K562 (cell line): ENCODE data around the gene RPS6KA2. TPM values are rescaled to one million over a fixed set of nuclear protein-coding genes. Genes with fewer than 3 reads are reported as not detected.
A peak's percentile ranks its signal among the peaks of the same experiment; 100 is the strongest.

Source experiments
- ATAC-seq: fragments of 200-7000 bp; cut with Tn5 transposase; 3 replicates; pipeline ENCODE4 v1.9.1; 2020; ENCODE audit warnings: moderate library complexity
- BruUV-seq: library from RNA; stranded (reverse); fragments of 400-500 nt; replicated peaks from 2 replicates; lab custom pipeline; 2021; lab: Mats Ljungman, UMichigan
- CTCF ChIA-PET: fragments of 300-600 bp; formaldehyde crosslinking; extraction: SDS; loops from one replicate; lab custom pipeline; 2021; ENCODE audit warnings: low intra/inter-chr PET ratio; lab: Yijun Ruan, JAX
- POLR2A ChIA-PET: fragments of 300-600, 350-650 bp; sonication (Branson Sonifier 250); formaldehyde crosslinking; extraction: SDS; loops from one replicate; lab custom pipeline; 2021; ENCODE audit warnings: antibody characterized with exemption, inconsistent platforms; lab: Yijun Ruan, JAX
- DNase-seq, 4 experiments: peaks; one replicate each; pipeline versions ENCODE4 v3.0.0 to v3.0.0-alpha.2; 2011 to 2018; ENCODE audit warnings: low spot score in 3 of 4, mixed read lengths in 3 of 4; ENCODE audit errors: extremely low read depth in 1 of 4
- FAIRE-seq: peaks from 2 replicates; lab custom pipeline; 2011; peaks lifted over from hg19 to GRCh38; lab: Jason Lieb, UNC
- H2AFZ ChIP-seq: 2 replicates; pipeline ENCODE4 v1.6.0; 2011; ENCODE audit warnings: low read depth, low read length, control low read depth, inconsistent platforms
- H3K27ac ChIP-seq: fragments of 200-600 bp; 3 replicates; pipeline ENCODE4 v1.8.0; 2011; ENCODE audit warnings: low read depth, mild to moderate bottlenecking, control low read depth, inconsistent platforms, low read length, moderate library complexity, mixed read lengths; ENCODE audit errors: extremely low read depth
- H3K27me3 ChIP-seq, 2 experiments: fragments of 300-600 bp in 1 of 2; 2 replicates in 1 of 2; 3 replicates in 1 of 2; pipeline versions ENCODE4 v1.6.0 to v1.8.0; 2011; ENCODE audit warnings: inconsistent platforms in 2 of 2, low read length in 2 of 2, mild to moderate bottlenecking in 1 of 2, mixed read lengths in 1 of 2, moderate library complexity in 1 of 2; ENCODE audit not compliant: control insufficient read depth in 2 of 2, insufficient read depth in 2 of 2
- H3K36me3 ChIP-seq: fragments of 300-600 bp; 3 replicates; pipeline ENCODE4 v1.8.0; 2011; ENCODE audit warnings: mild to moderate bottlenecking, low read length, inconsistent platforms; ENCODE audit not compliant: control insufficient read depth, insufficient read depth
- H3K4me1 ChIP-seq, 2 experiments: fragments of 200-600 bp in 1 of 2; replicated peaks in 1 of 2; 2 replicates in 1 of 2; 3 replicates in 1 of 2; pipeline versions ENCODE4 v1.5.1 to v1.8.0; 2011; ENCODE audit warnings: inconsistent platforms in 2 of 2, low read length in 2 of 2, mild to moderate bottlenecking in 1 of 2, mixed read lengths in 1 of 2, moderate library complexity in 1 of 2; ENCODE audit not compliant: control insufficient read depth in 2 of 2, insufficient read depth in 2 of 2
- H3K4me2 ChIP-seq: 2 replicates; pipeline ENCODE4 v1.6.1; 2011; ENCODE audit warnings: low read length, control low read depth, inconsistent platforms, mixed read lengths; ENCODE audit not compliant: insufficient read depth
- H3K4me3 ChIP-seq: fragments of 200-600 bp; sonication (generic), shearing (Covaris generic); 2 replicates; pipeline ENCODE4 v1.5.1; 2016; ENCODE audit warnings: control low read depth, inconsistent platforms
- H3K79me2 ChIP-seq: fragments of 200-600 bp; 3 replicates; pipeline ENCODE4 v1.8.0; 2011; ENCODE audit warnings: low read length, inconsistent platforms; ENCODE audit not compliant: control insufficient read depth, insufficient read depth
- H3K9ac ChIP-seq, 2 experiments: 2 replicates each; pipeline versions ENCODE4 v1.6.0 to v1.6.1; 2011; ENCODE audit warnings: low read depth in 2 of 2, low read length in 2 of 2, control low read depth in 1 of 2, inconsistent platforms in 1 of 2, mild to moderate bottlenecking in 1 of 2, mixed read lengths in 1 of 2; ENCODE audit not compliant: insufficient read depth in 1 of 2
- H3K9me1 ChIP-seq: one replicate; pipeline ENCODE4 v1.6.0; 2011; ENCODE audit warnings: inconsistent platforms, mild to moderate bottlenecking, low read length, moderate library complexity; ENCODE audit not compliant: control insufficient read depth, insufficient read depth
- H3K9me3 ChIP-seq: replicated peaks from 2 replicates; pipeline ENCODE4 v1.5.1; 2011; ENCODE audit warnings: low read depth, low read length, inconsistent platforms; ENCODE audit not compliant: control insufficient read depth, insufficient read depth
- H4K20me1 ChIP-seq: replicated peaks from 2 replicates; pipeline ENCODE4 v1.6.1; 2011; ENCODE audit warnings: low read length, inconsistent platforms, mixed read lengths; ENCODE audit not compliant: control insufficient read depth, insufficient read depth
- FIP1L1 ChIP-seq: fragments of 200-400 bp; formaldehyde crosslinking; IDR thresholded peaks from 2 replicates; pipeline ENCODE4 v1.6.1; 2018; ENCODE audit warnings: mild to moderate bottlenecking, low read depth, low read length; ENCODE audit not compliant: poor library complexity, severe bottlenecking
- HMGN3 ChIP-seq: IDR thresholded peaks from 2 replicates; pipeline ENCODE4 v1.6.1; 2011; ENCODE audit warnings: borderline replicate concordance, low read depth, mild to moderate bottlenecking, mixed read lengths, low read length; ENCODE audit not compliant: insufficient read length; ENCODE audit errors: extremely low read depth
- NCOR1 ChIP-seq: fragments of 450-650 bp; IDR thresholded peaks from 2 replicates; pipeline ENCODE4 v1.6.1; 2016; ENCODE audit warnings: mild to moderate bottlenecking, moderate library complexity
- NR2C2 ChIP-seq, 2 experiments: fragments of 200-800 bp in 1 of 2; sonication (Bioruptor generic) in 1 of 2; sonication (generic) in 1 of 2; formaldehyde crosslinking in 1 of 2; IDR thresholded peaks; 2 replicates each; pipeline versions ENCODE4 v1.6.1 to v1.8.0; 2016 to 2022; ENCODE audit warnings: mild to moderate bottlenecking in 1 of 2, missing compliant biosample characterization in 1 of 2, missing genetic modification characterization in 1 of 2, missing genetic modification reagents in 1 of 2
- PPARD ChIP-seq: fragments of 250-450 bp; sonication (Bioruptor Pico); IDR thresholded peaks from 2 replicates; pipeline ENCODE4 v1.8.0; 2022; ENCODE audit warnings: inconsistent platforms, mild to moderate bottlenecking, moderate library complexity
- RAD21 ChIP-seq, 2 experiments: fragments of 250-450 bp in 1 of 2; fragments of 450-650 bp in 1 of 2; sonication (Bioruptor Pico) in 1 of 2; formaldehyde crosslinking in 1 of 2; IDR thresholded peaks in 1 of 2; conservative IDR thresholded peaks in 1 of 2; 2 replicates each; pipeline versions ENCODE4 v1.4.0 to v1.8.0; 2020 to 2022; ENCODE audit warnings: mild to moderate bottlenecking in 2 of 2, moderate library complexity in 1 of 2
- SMAD1 ChIP-seq: fragments of 150-350 bp; IDR thresholded peaks from 2 replicates; pipeline ENCODE4 v1.6.1; 2014; ENCODE audit warnings: low read length, low read depth; ENCODE audit not compliant: partially characterized antibody
- SMARCA4 ChIP-seq: fragments of 450-650 bp; IDR thresholded peaks from 2 replicates; pipeline ENCODE4 v1.6.1; 2016
- TAL1 ChIP-seq: fragments of 450-650 bp; IDR thresholded peaks from 2 replicates; pipeline ENCODE4 v1.6.1; 2016; ENCODE audit warnings: mild to moderate bottlenecking
- ZBTB1 ChIP-seq: sonication (generic); formaldehyde crosslinking; IDR thresholded peaks from 2 replicates; pipeline ENCODE4 v1.8.1; 2023; ENCODE audit warnings: missing genetic modification reagents, low read depth, mild to moderate bottlenecking, borderline replicate concordance
- ZNF699 ChIP-seq: fragments of 250-450 bp; sonication (Bioruptor Pico); IDR thresholded peaks from 2 replicates; pipeline ENCODE4 v1.8.0; 2021; ENCODE audit warnings: mild to moderate bottlenecking, moderate library complexity; ENCODE audit not compliant: insufficient replicate concordance
- WGBS: fragments of 100-300 bp; shearing (Covaris generic); methylation state at CpG from one replicate; pipeline ENCODE4 v1.1.6; 2016; ENCODE audit warnings: low coverage, mixed read lengths; ENCODE audit not compliant: insufficient coverage; ENCODE audit errors: missing lambda C conversion rate; 5-methylcytosine and 5-hydroxymethylcytosine counted together
- in situ Hi-C: fragments of 300-500 bp; cut with MboI; formaldehyde crosslinking; loops from 4 replicates; pipeline ENCODE4 v1.15.0; 2018; ENCODE audit warnings: inconsistent platforms, mixed read lengths
- intact Hi-C: fragments of 100-400 bp; cut with micrococcal nuclease; formaldehyde crosslinking; loops from 2 replicates; pipeline ENCODE4 v1.14.2; 2022
- polyA plus RNA-seq, 8 experiments: library from polyadenylated mRNA; depleted of rRNA in 4 of 8; stranded (reverse) in 5 of 8; unstranded in 3 of 8; fragments of >200 nt; fragmentation: Nextera tagmentation in 2 of 8; fragmentation: Illumina TruSeq in 1 of 8; extraction: Ambion mirVana in 2 of 8; extraction: Trizol in 1 of 8; gene quantifications; 2 replicates each; pipeline versions ENCODE4 v1.2.1 to v1.2.3, GENCODE V29; 2011 to 2014; ENCODE audit warnings: inconsistent platforms in 1 of 8, missing spikeins in 1 of 8
- total RNA-seq, 7 experiments: library from RNA; depleted of rRNA in 6 of 7; stranded (reverse); fragments of >200 nt in 6 of 7; fragmentation: Illumina TruSeq in 2 of 7; extraction: Trizol in 2 of 7; gene quantifications; 2 replicates each; pipeline versions ENCODE4 v1.2.1 to v1.2.3, GENCODE V29; 2011 to 2021; ENCODE audit warnings: low replicate concordance in 1 of 7
- TF ChIP-seq, protein P1 (sequence below): fragments of 250-450 bp; sonication (Bioruptor Pico); IDR thresholded peaks from 2 replicates; pipeline ENCODE4 v1.9.0; 2021; ENCODE audit warnings: mild to moderate bottlenecking, inconsistent platforms
- TF ChIP-seq, protein P2 (sequence below): IDR thresholded peaks from 2 replicates; pipeline ENCODE4 v1.6.1; 2016; ENCODE audit warnings: missing genetic modification characterization, missing compliant biosample characterization
- TF ChIP-seq, protein P3 (sequence below): fragments of 250-450 bp; sonication (Bioruptor Pico); IDR thresholded peaks from 2 replicates; pipeline ENCODE4 v1.5.1; 2021; ENCODE audit warnings: mild to moderate bottlenecking

The RPS6KA2 gene
- total and polyA plus RNA-seq, 9 of the 15 experiments (the other 6 are each of a cell fraction or from before 2014, with no cell fraction given): 0.29 to 1.00 (median 0.53) TPM

DNA sequence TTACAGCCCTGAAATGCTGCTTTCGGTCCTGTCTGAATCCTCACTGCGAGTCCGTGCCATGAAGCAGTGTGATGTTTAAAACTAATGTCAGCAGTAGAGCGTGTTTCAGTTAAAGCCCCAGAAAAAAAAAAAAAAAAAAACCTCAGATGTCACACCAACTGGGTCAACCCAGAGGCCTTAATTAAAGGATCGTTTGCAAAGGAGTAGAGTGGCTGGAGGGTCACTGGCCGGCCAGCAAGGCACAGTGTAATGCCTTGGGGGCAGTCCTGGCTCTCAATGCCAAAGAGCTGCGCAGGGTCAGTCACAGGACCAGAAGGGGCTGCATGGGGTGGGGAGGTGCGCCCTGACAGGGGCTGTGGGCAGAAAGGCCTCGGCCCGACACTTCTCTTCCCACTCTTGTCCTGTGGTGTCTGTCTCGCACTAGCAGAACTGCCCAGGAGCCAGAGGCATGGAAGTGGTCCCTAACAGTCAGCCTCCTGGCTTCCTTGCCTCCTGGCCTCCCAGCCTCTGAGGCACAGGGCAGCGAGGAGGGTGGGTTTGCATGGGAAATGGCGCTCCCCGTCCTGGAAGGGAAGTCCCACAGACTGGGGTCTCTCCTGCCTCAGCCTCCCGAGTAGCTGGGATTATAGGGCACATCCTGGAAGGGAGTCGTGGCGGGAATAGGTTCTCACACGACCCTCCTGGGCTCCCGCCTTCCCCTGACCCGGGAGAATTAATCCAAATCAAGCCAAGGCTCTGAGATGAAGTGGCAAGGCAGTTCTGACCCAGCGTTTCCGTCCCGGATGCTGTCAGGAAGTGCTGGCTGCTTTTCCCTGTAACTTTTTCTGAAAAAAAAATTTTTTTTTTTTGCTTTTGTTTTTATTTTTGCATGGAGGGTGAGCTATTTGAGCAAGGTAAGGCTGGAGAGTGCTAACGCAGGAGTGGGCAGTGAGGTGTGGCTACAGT, 190.6 kb downstream of the RPS6KA2 start:
- no peak for FAIRE-seq
- no TSS peak for BruUV-seq

More for the DNA sequence above, 190.6 kb downstream of the RPS6KA2 start:
- Histone ChIP-seq H3K27me3 (peaks cover 74 to 84% of the 10 kb centered on the region in 2 experiments), H3K4me1 (peaks cover 0 to 3% of the 10 kb centered on the region in 2 experiments; a peak in 2 of 5 replicates), H3K4me2 (no peak overlapping the region), H4K20me1 (peaks cover 4% of the 10 kb centered on the region; the same call in 1 of the 2 replicates), H3K36me3 (no peaks in the 10 kb centered on the region), H3K9me1 (peaks cover 5% of the 10 kb centered on the region), H3K9me3 (no peaks in the 10 kb centered on the region), H3K9ac (peak overlapping the region in 1 of 2 experiments; percentile 55; a peak in 1 of 4 replicates), H3K4me3 (no peak overlapping the region), H3K79me2 (no peaks in the 10 kb centered on the region), H3K27ac (no peak overlapping the region), H2AFZ (no peak overlapping the region)
- CTCF ChIA-PET: no interaction called here
- DNase-seq (no peak), ATAC-seq (no peak)
- POLR2A ChIA-PET: no interaction called here
- intact Hi-C loops: no loop called here
- in situ Hi-C loops: no loop called here
- TF ChIP-seq ZNF699 (CRISPR knock-in tag): no peak
- TF ChIP-seq HMGN3: no peak
- TF ChIP-seq FIP1L1: no peak
- TF ChIP-seq RAD21 (CRISPR knock-in tag; conservative IDR thresholded peaks at IDR 0.05 in 1 of 2, IDR thresholded peaks at IDR 0.05 in 1 of 2): no peak
- TF ChIP-seq, protein P1, sequence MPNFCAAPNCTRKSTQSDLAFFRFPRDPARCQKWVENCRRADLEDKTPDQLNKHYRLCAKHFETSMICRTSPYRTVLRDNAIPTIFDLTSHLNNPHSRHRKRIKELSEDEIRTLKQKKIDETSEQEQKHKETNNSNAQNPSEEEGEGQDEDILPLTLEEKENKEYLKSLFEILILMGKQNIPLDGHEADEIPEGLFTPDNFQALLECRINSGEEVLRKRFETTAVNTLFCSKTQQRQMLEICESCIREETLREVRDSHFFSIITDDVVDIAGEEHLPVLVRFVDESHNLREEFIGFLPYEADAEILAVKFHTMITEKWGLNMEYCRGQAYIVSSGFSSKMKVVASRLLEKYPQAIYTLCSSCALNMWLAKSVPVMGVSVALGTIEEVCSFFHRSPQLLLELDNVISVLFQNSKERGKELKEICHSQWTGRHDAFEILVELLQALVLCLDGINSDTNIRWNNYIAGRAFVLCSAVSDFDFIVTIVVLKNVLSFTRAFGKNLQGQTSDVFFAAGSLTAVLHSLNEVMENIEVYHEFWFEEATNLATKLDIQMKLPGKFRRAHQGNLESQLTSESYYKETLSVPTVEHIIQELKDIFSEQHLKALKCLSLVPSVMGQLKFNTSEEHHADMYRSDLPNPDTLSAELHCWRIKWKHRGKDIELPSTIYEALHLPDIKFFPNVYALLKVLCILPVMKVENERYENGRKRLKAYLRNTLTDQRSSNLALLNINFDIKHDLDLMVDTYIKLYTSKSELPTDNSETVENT (CRISPR knock-in tag): no peak
- TF ChIP-seq SMAD1: no peak
- no peak for TF ChIP-seq PPARD (CRISPR knock-in tag)
- no peak for TF ChIP-seq SMARCA4
- TF ChIP-seq ZBTB1 (CRISPR knock-in tag): no peak
- TF ChIP-seq NCOR1: no peak
- no peak for TF ChIP-seq TAL1
- no peak for TF ChIP-seq NR2C2 (CRISPR knock-in tag; IDR thresholded peaks at IDR 0.05)
- TF ChIP-seq NR2C2 (tag; IDR thresholded peaks at IDR 0.05): no peak
- TF ChIP-seq, protein P2, sequence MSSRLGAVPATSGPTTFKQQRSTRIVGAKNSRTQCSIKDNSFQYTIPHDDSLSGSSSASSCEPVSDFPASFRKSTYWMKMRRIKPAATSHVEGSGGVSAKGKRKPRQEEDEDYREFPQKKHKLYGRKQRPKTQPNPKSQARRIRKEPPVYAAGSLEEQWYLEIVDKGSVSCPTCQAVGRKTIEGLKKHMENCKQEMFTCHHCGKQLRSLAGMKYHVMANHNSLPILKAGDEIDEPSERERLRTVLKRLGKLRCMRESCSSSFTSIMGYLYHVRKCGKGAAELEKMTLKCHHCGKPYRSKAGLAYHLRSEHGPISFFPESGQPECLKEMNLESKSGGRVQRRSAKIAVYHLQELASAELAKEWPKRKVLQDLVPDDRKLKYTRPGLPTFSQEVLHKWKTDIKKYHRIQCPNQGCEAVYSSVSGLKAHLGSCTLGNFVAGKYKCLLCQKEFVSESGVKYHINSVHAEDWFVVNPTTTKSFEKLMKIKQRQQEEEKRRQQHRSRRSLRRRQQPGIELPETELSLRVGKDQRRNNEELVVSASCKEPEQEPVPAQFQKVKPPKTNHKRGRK (tag): no peak
- TF ChIP-seq, protein P3, sequence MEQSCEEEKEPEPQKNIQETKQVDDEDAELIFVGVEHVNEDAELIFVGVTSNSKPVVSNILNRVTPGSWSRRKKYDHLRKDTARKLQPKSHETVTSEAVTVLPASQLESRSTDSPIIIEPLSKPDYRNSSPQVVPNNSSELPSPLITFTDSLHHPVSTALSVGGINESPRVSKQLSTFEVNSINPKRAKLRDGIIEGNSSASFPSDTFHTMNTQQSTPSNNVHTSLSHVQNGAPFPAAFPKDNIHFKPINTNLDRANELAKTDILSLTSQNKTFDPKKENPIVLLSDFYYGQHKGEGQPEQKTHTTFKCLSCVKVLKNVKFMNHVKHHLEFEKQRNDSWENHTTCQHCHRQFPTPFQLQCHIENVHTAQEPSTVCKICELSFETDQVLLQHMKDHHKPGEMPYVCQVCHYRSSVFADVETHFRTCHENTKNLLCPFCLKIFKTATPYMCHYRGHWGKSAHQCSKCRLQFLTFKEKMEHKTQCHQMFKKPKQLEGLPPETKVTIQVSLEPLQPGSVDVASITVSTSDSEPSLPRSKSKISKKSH (CRISPR knock-in tag): no peak
- WGBS: 2% methylated on average over 24 of the region's 24 CpGs
